Neural cell (in vitro differentiated cells): Measurements from ENCODE around the gene ZNF853. TPM values are rescaled to one million over a fixed set of nuclear protein-coding genes. Genes with fewer than 3 reads are reported as not detected.

ENCODE experiments used
- H2AFZ ChIP-seq: fragments of 200-600, 300-800 bp; sonication (generic), shearing (Covaris generic); 2 replicates; pipeline ENCODE4 v1.6.0; 2014; ENCODE audit warnings: low read depth, mild to moderate bottlenecking, antibody characterized with exemption, low read length, moderate library complexity
- H3F3A ChIP-seq: fragments of 200-600 bp; shearing (Covaris generic); 2 replicates; pipeline ENCODE4 v1.6.1; 2016; ENCODE audit warnings: mild to moderate bottlenecking, moderate library complexity, mixed read lengths, antibody characterized with exemption, low read length; ENCODE audit not compliant: insufficient read depth, poor library complexity, severe bottlenecking
- H3K27ac ChIP-seq: fragments of 200-600, 300-800 bp; sonication (generic), shearing (Covaris generic); 2 replicates; pipeline ENCODE4 v1.5.1; 2014; ENCODE audit warnings: mild to moderate bottlenecking, low read length, moderate library complexity
- H3K27me3 ChIP-seq: fragments of 300-800, 200-600 bp; sonication (generic), shearing (Covaris generic); 2 replicates; pipeline ENCODE4 v1.6.0; 2014; ENCODE audit warnings: mild to moderate bottlenecking, low read depth, low read length, moderate library complexity; ENCODE audit not compliant: insufficient read depth
- H3K36me3 ChIP-seq: fragments of 300-800, 200-600 bp; sonication (generic), shearing (Covaris generic); 2 replicates; pipeline ENCODE4 v1.5.1; 2014; ENCODE audit warnings: mild to moderate bottlenecking, antibody characterized with exemption, low read length, moderate library complexity; ENCODE audit not compliant: insufficient read depth
- H3K4me2 ChIP-seq: fragments of 300-800, 200-600 bp; sonication (generic), shearing (Covaris generic); 2 replicates; pipeline ENCODE4 v1.6.0; 2014; ENCODE audit warnings: mild to moderate bottlenecking, low read length
- H3K4me3 ChIP-seq: fragments of 300-800, 200-600 bp; sonication (generic), shearing (Covaris generic); 2 replicates; pipeline ENCODE4 v1.5.1; 2014; ENCODE audit warnings: mild to moderate bottlenecking, low read length, moderate library complexity
- H3K79me2 ChIP-seq: fragments of 200-600 bp; shearing (Covaris generic); replicated peaks from 2 replicates; pipeline ENCODE4 v1.6.0; 2014; ENCODE audit warnings: mild to moderate bottlenecking, low read length, moderate library complexity; ENCODE audit not compliant: insufficient read depth
- H3K9ac ChIP-seq: fragments of 300-800, 200-600 bp; sonication (generic), shearing (Covaris generic); 2 replicates; pipeline ENCODE4 v1.6.1; 2016; ENCODE audit warnings: mild to moderate bottlenecking, low read length, mixed read lengths
- H3K9me2 ChIP-seq: fragments of 200-600 bp; shearing (Covaris generic); 2 replicates; pipeline ENCODE4 v1.6.1; 2016; ENCODE audit warnings: mild to moderate bottlenecking, low read length, mixed read lengths; ENCODE audit not compliant: insufficient read depth
- H3K9me3 ChIP-seq: fragments of 200-600, 300-800 bp; sonication (generic), shearing (Covaris generic); 2 replicates; pipeline ENCODE4 v1.6.1; 2016; ENCODE audit warnings: mild to moderate bottlenecking, mixed run types, low read length, moderate library complexity, mixed read lengths
- H4K20me1 ChIP-seq: fragments of 200-600 bp; shearing (Covaris generic); 2 replicates; pipeline ENCODE4 v1.6.1; 2016; ENCODE audit warnings: mild to moderate bottlenecking, mixed run types; ENCODE audit not compliant: insufficient read depth
- EP300 ChIP-seq: fragments of 450-650 bp; conservative IDR thresholded peaks from 2 replicates; pipeline ENCODE4 v1.6.1; 2014; ENCODE audit warnings: antibody characterized with exemption, mild to moderate bottlenecking, moderate library complexity; ENCODE audit not compliant: poor library complexity, severe bottlenecking
- EZH2 ChIP-seq: fragments of 200-600, 300-800 bp; shearing (Covaris generic), sonication (generic); IDR thresholded peaks from 2 replicates; pipeline ENCODE4 v1.6.1; 2014; ENCODE audit warnings: antibody characterized with exemption, low read length, borderline replicate concordance, mild to moderate bottlenecking; ENCODE audit not compliant: insufficient read depth, poor library complexity, severe bottlenecking
- MXI1 ChIP-seq: fragments of 450-650 bp; conservative IDR thresholded peaks from 2 replicates; pipeline ENCODE4 v1.6.1; 2014; ENCODE audit warnings: antibody characterized with exemption, mild to moderate bottlenecking; ENCODE audit not compliant: poor library complexity, severe bottlenecking
- POLR2AphosphoS5 ChIP-seq: IDR thresholded peaks from 2 replicates; pipeline ENCODE4 v1.6.1; 2012
- RAD21 ChIP-seq: fragments of 450-650 bp; conservative IDR thresholded peaks from 2 replicates; pipeline ENCODE4 v1.6.1; 2014; ENCODE audit warnings: antibody characterized with exemption, mild to moderate bottlenecking, moderate library complexity
- SMC3 ChIP-seq: fragments of 450-650 bp; conservative IDR thresholded peaks from 2 replicates; pipeline ENCODE4 v1.6.1; 2014; ENCODE audit warnings: antibody characterized with exemption, mild to moderate bottlenecking, moderate library complexity; ENCODE audit not compliant: poor library complexity
- TAF1 ChIP-seq: IDR thresholded peaks from 2 replicates; pipeline ENCODE4 v1.6.1; 2012; ENCODE audit warnings: low read depth
- polyA plus RNA-seq: library from polyadenylated mRNA; depleted of rRNA; stranded (reverse); fragments of >200 nt; gene quantifications from 2 replicates; pipeline ENCODE4 v1.2.3, GENCODE V29; 2014
- TF ChIP-seq, protein P1 (sequence below): IDR thresholded peaks from 2 replicates; pipeline ENCODE4 v1.6.1; 2012; ENCODE audit warnings: borderline replicate concordance
- TF ChIP-seq, protein P2 (sequence below): fragments of 450-650 bp; IDR thresholded peaks from 2 replicates; pipeline ENCODE4 v1.5.1; 2014; ENCODE audit warnings: antibody characterized with exemption, mild to moderate bottlenecking, moderate library complexity; ENCODE audit not compliant: poor library complexity, severe bottlenecking

ZNF853 gene
- polyA plus RNA-seq, 1 donor from 2014 or later: 8.7 TPM

GRCh38 chr7:6567886-6568285 lies 47.5 kb upstream of the ZNF853 start:
- H3K9ac ChIP-seq: no peak overlapping the region
- H3K9me2 ChIP-seq: no peaks in the 10 kb centered on the region
- H3K27ac ChIP-seq: no peak overlapping the region
- H3F3A ChIP-seq: no peaks in the 10 kb centered on the region
- H3K36me3 ChIP-seq: no peaks in the 10 kb centered on the region
- H3K4me3 ChIP-seq: no peak overlapping the region
- no peak overlapping the region for H3K4me2 ChIP-seq
- no peaks in the 10 kb centered on the region for H3K9me3 ChIP-seq
- no peaks in the 10 kb centered on the region for H3K79me2 ChIP-seq
- H2AFZ ChIP-seq: no peak overlapping the region
- H3K27me3 ChIP-seq: no peaks in the 10 kb centered on the region
- TF ChIP-seq MXI1 (no peak), EP300 (no peak), RAD21 (no peak), SMC3 (no peak), EZH2 (no peak), TAF1 (no peak)
- TF ChIP-seq, protein P1, sequence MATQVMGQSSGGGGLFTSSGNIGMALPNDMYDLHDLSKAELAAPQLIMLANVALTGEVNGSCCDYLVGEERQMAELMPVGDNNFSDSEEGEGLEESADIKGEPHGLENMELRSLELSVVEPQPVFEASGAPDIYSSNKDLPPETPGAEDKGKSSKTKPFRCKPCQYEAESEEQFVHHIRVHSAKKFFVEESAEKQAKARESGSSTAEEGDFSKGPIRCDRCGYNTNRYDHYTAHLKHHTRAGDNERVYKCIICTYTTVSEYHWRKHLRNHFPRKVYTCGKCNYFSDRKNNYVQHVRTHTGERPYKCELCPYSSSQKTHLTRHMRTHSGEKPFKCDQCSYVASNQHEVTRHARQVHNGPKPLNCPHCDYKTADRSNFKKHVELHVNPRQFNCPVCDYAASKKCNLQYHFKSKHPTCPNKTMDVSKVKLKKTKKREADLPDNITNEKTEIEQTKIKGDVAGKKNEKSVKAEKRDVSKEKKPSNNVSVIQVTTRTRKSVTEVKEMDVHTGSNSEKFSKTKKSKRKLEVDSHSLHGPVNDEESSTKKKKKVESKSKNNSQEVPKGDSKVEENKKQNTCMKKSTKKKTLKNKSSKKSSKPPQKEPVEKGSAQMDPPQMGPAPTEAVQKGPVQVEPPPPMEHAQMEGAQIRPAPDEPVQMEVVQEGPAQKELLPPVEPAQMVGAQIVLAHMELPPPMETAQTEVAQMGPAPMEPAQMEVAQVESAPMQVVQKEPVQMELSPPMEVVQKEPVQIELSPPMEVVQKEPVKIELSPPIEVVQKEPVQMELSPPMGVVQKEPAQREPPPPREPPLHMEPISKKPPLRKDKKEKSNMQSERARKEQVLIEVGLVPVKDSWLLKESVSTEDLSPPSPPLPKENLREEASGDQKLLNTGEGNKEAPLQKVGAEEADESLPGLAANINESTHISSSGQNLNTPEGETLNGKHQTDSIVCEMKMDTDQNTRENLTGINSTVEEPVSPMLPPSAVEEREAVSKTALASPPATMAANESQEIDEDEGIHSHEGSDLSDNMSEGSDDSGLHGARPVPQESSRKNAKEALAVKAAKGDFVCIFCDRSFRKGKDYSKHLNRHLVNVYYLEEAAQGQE: no peak
- TF ChIP-seq, protein P2, sequence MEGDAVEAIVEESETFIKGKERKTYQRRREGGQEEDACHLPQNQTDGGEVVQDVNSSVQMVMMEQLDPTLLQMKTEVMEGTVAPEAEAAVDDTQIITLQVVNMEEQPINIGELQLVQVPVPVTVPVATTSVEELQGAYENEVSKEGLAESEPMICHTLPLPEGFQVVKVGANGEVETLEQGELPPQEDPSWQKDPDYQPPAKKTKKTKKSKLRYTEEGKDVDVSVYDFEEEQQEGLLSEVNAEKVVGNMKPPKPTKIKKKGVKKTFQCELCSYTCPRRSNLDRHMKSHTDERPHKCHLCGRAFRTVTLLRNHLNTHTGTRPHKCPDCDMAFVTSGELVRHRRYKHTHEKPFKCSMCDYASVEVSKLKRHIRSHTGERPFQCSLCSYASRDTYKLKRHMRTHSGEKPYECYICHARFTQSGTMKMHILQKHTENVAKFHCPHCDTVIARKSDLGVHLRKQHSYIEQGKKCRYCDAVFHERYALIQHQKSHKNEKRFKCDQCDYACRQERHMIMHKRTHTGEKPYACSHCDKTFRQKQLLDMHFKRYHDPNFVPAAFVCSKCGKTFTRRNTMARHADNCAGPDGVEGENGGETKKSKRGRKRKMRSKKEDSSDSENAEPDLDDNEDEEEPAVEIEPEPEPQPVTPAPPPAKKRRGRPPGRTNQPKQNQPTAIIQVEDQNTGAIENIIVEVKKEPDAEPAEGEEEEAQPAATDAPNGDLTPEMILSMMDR: no peak
- H4K20me1 ChIP-seq: no peaks in the 10 kb centered on the region

DNA sequence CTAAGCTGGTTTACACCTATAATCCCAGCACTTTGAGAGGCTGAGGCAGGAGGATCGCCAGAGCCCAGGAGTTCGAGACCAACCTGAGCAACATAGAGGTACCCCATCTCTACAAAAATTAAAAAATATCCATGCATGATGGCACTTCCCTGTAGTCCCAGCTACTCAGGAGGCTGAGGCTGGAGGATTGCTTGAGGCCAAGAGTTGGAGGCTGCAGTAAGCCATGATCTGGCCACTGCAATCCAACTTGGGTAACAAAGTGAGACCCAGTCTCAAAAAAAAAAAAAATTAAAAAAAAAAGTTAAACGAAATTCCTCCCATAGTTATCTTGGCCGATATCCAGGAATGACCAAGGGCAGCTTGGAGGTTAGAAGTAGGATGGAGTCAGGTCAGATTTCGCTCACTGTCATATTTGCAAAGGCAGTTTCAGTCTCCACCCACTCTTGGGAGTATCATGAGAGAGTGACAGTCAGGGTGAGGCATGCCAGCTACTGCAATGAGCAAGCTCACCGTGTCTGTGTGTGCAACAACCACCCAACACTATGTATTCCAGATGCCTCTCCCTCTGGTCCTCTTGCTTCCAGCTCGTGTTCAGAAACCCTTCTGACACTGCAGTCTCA lies 44.1 kb upstream of the ZNF853 start:
- TF ChIP-seq TAF1 (no peak), MXI1 (no peak), POLR2AphosphoS5 (no peak), EP300 (no peak), SMC3 (no peak), EZH2 (no peak), RAD21 (no peak)
- TF ChIP-seq, protein P2: no peak
- TF ChIP-seq, protein P1: no peak
- H4K20me1 ChIP-seq: no peaks in the 10 kb centered on the region

More for the DNA sequence above, 44.1 kb upstream of the ZNF853 start:
- Histone ChIP-seq H3K79me2 (no peaks in the 10 kb centered on the region), H3K27me3 (no peaks in the 10 kb centered on the region), H3K27ac (no peak overlapping the region), H2AFZ (no peak overlapping the region), H3K36me3 (no peaks in the 10 kb centered on the region), H3K4me2 (no peak overlapping the region), H3K4me3 (no peak overlapping the region), H3K9ac (no peak overlapping the region), H3K9me3 (no peaks in the 10 kb centered on the region), H3F3A (no peaks in the 10 kb centered on the region), H3K9me2 (no peaks in the 10 kb centered on the region)
